ENCODE data around the gene MLIP.

MLIP gene

GRCh38 chr6:54095723-54096122 is 15.5 kb upstream of the MLIP start:
- H3K4me3 ChIP-seq (replicated peaks; ENCODE audit: low read depth, low read length): no peak overlapping the region
- TF ChIP-seq CTCF (IDR thresholded peaks at IDR 0.05; ENCODE audit: low read depth, low read length, missing control alignments): no peak
- DNase-seq (ENCODE audit: extremely low read depth, low read depth): no peak

- H3K4me3 ChIP-seq (replicated peaks; ENCODE audit: low read depth, low read length): no peak overlapping the region
- DNase-seq (ENCODE audit: extremely low read depth, low read depth): no peak
- no peak for TF ChIP-seq CTCF (IDR thresholded peaks at IDR 0.05; ENCODE audit: low read depth, low read length, missing control alignments)
Observed at GRCh38 chr6:54096811-54097210, 14.4 kb upstream of the MLIP start.

- no peak for TF ChIP-seq CTCF (IDR thresholded peaks at IDR 0.05; ENCODE audit: low read depth, low read length, missing control alignments)
- DNase-seq (ENCODE audit: extremely low read depth, low read depth): no peak
Observed at GRCh38 chr6:54097753-54098152, 13.5 kb upstream of the MLIP start.

GRCh38 chr6:54098450-54099044 is 12.7 kb upstream of the MLIP start:
- DNase-seq (ENCODE audit: extremely low read depth, low read depth): no peak
- no peak for TF ChIP-seq CTCF (IDR thresholded peaks at IDR 0.05; ENCODE audit: low read depth, low read length, missing control alignments)
- no peak overlapping the region for H3K4me3 ChIP-seq (replicated peaks; ENCODE audit: low read depth, low read length)

More at GRCh38 chr6:54097753-54098152, 13.5 kb upstream of the MLIP start:
- no peak overlapping the region for H3K4me3 ChIP-seq (replicated peaks; ENCODE audit: low read depth, low read length)

- TF ChIP-seq CTCF (IDR thresholded peaks at IDR 0.05; ENCODE audit: low read depth, low read length, missing control alignments): no peak
- no peak overlapping the region for H3K4me3 ChIP-seq (replicated peaks; ENCODE audit: low read depth, low read length)
- no peak for DNase-seq (ENCODE audit: extremely low read depth, low read depth)
Observed at GRCh38 chr6:54099225-54099624, 12.0 kb upstream of the MLIP start.

- DNase-seq (ENCODE audit: extremely low read depth, low read depth): no peak
- H3K4me3 ChIP-seq (replicated peaks; ENCODE audit: low read depth, low read length): no peak overlapping the region
- no peak for TF ChIP-seq CTCF (IDR thresholded peaks at IDR 0.05; ENCODE audit: low read depth, low read length, missing control alignments)
Observed at GRCh38 chr6:54100411-54101006, 10.7 kb upstream of the MLIP start.

- DNase-seq (ENCODE audit: extremely low read depth, low read depth): no peak
- TF ChIP-seq CTCF (IDR thresholded peaks at IDR 0.05; ENCODE audit: low read depth, low read length, missing control alignments): no peak
- no peak overlapping the region for H3K4me3 ChIP-seq (replicated peaks; ENCODE audit: low read depth, low read length)
Observed at GRCh38 chr6:54102238-54102637, 9.0 kb upstream of the MLIP start.
